ENCODE results near the gene FAM168A. TPM values are rescaled to one million over a fixed set of nuclear protein-coding genes. Genes with fewer than 3 reads are reported as not detected.

The FAM168A gene
- total and polyA plus RNA-seq, 9 of the 15 experiments (the other 6 are each of a cell fraction or from before 2014, with no cell fraction given) = 0.44 to 7.2 (median 2.9) TPM

DNA sequence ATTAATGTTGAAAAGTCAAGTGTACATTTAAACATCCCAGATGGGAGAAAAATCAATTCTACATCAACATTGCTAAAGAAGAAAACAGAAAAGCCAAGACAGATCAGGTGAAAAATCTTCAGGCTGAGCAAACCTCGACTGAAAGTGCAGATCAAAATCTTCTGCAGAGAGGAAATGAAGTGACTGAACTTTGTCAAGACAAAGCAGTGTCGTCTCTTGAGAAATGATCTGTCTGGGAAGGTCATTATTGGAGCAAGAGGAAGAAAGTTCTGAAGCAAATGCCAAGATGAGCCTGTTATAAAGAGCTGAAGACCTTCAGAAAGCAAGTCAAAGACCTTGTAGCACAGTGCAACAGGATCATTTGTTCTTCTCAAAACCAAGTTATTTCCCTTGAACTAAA lies 42.7 kb upstream of the FAM168A start (continued):
- TF ChIP-seq, protein P1, sequence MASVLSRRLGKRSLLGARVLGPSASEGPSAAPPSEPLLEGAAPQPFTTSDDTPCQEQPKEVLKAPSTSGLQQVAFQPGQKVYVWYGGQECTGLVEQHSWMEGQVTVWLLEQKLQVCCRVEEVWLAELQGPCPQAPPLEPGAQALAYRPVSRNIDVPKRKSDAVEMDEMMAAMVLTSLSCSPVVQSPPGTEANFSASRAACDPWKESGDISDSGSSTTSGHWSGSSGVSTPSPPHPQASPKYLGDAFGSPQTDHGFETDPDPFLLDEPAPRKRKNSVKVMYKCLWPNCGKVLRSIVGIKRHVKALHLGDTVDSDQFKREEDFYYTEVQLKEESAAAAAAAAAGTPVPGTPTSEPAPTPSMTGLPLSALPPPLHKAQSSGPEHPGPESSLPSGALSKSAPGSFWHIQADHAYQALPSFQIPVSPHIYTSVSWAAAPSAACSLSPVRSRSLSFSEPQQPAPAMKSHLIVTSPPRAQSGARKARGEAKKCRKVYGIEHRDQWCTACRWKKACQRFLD (CRISPR knock-in tag; IDR thresholded peaks at IDR 0.05) = no peak
- TF ChIP-seq SNIP1 (IDR thresholded peaks at IDR 0.05; ENCODE audit: low read depth) = no peak

- no peaks in the 10 kb centered on the region for H3K79me2 ChIP-seq (ENCODE audit: control insufficient read depth, insufficient read depth, low read length)
- FAIRE-seq = peak; percentile 42
- H2AFZ ChIP-seq (ENCODE audit: low read depth, low read length) = peak overlapping the region; percentile 93
- no peaks in the 10 kb centered on the region; the same call in 1 of the 2 replicates for H4K20me1 ChIP-seq (replicated peaks; ENCODE audit: control insufficient read depth, insufficient read depth, low read length)
- H3K9me1 ChIP-seq (ENCODE audit: control insufficient read depth, insufficient read depth, low read length) = no peaks in the 10 kb centered on the region
- H3K4me2 ChIP-seq (ENCODE audit: insufficient read depth, low read length) = peak overlapping the region; percentile 3; the same call in 1 of the 2 replicates
- H3K36me3 ChIP-seq (ENCODE audit: control insufficient read depth, insufficient read depth, low read length) = no peaks in the 10 kb centered on the region
- ChIA-PET POLR2A (interaction anchor here (1.1 to 1.2 kb wide), 2 partner anchors 10 to 11 kb away, joined by 3 to 5 read pairs; no protein-coding TSS in a partner anchor), CTCF (ENCODE audit: low intra/inter-chr PET ratio) (no interaction called here)
- WGBS (ENCODE audit: insufficient coverage, low coverage, missing lambda C conversion rate) = 5% methylated on average over 1 of the region's 1 CpG
- intact Hi-C loops (cut with micrococcal nuclease) = no loop called here
- H3K27ac ChIP-seq (ENCODE audit: extremely low read depth, low read depth, low read length) = no peak overlapping the region
- no TSS peak for BruUV-seq (replicated peaks)
- no peaks in the 10 kb centered on the region for H3K9me3 ChIP-seq (replicated peaks; ENCODE audit: control insufficient read depth, insufficient read depth, low read depth, low read length)
- ATAC-seq = 0 out of 3 replicates have a peak, but pooled peaks have one; percentile 28
- H3K27me3 ChIP-seq (ENCODE audit: control insufficient read depth in 2 of 2, insufficient read depth in 2 of 2, low read length in 2 of 2) = peaks cover 0 to 3% of the 10 kb centered on the region in 2 experiments; a peak in 2 of 5 replicates
- H3K9ac ChIP-seq (ENCODE audit: insufficient read depth in 1 of 2, low read depth in 2 of 2, low read length in 2 of 2) = no peak overlapping the region
- in situ Hi-C loops (cut with MboI) = no loop called here
- H3K4me1 ChIP-seq (replicated peaks in 1 of 2; ENCODE audit: control insufficient read depth in 2 of 2, insufficient read depth in 2 of 2, low read length in 2 of 2) = no peaks in the 10 kb centered on the region
- DNase-seq (ENCODE audit: extremely low read depth in 1 of 4, low spot score in 3 of 4) = no peak
- no peak overlapping the region for H3K4me3 ChIP-seq
- no peak for TF ChIP-seq ZFP91 (CRISPR knock-in tag; IDR thresholded peaks at IDR 0.05)
- TF ChIP-seq DEAF1 (CRISPR knock-in tag; IDR thresholded peaks at IDR 0.05) = no peak
- peak; percentile 30; the same call in 1 of the 2 replicates for TF ChIP-seq TEAD4 (IDR thresholded peaks at IDR 0.05; ENCODE audit: low read length)
- no peak for TF ChIP-seq TEAD4 (CRISPR knock-in tag; IDR thresholded peaks at IDR 0.05; ENCODE audit: borderline replicate concordance)
- no peak for TF ChIP-seq RBM14 (IDR thresholded peaks at IDR 0.05; ENCODE audit: borderline replicate concordance, insufficient read depth, low read depth, low read length)
- no peak for TF ChIP-seq CBFA2T3 (IDR thresholded peaks at IDR 0.05)
- TF ChIP-seq CBX8 (IDR thresholded peaks at IDR 0.05; ENCODE audit: borderline replicate concordance, extremely low read depth, low read depth, low read length, poor library complexity, severe bottlenecking) = no peak
- no peak for TF ChIP-seq U2AF2 (optimal IDR thresholded peaks at IDR 0.05; ENCODE audit: low read depth, low read length)
- peak in 2 of 3 experiments; percentile 53 to 94 for TF ChIP-seq YY1 (IDR thresholded peaks at IDR 0.05; ENCODE audit: borderline replicate concordance in 1 of 3, control insufficient read depth in 1 of 3, extremely low read depth in 1 of 3, insufficient read depth in 3 of 3, insufficient read length in 1 of 3, insufficient replicate concordance in 2 of 3, low read depth in 1 of 3, low read length in 2 of 3)
These were observed 39.1 kb upstream of the FAM168A start for GRCh38 chr11:73637012-73637411.
